Epithelial cell of proximal tubule (primary cell): ENCODE results near the gene C8A. TPM values are rescaled to one million over a fixed set of nuclear protein-coding genes. Genes with fewer than 3 reads are reported as not detected.

Experiments used
- DNase-seq: peaks from one replicate; pipeline ENCODE4 v3.0.0-alpha.2; 2011; ENCODE audit warnings: low read depth
- H3K4me3 ChIP-seq: 2 replicates; pipeline ENCODE4 v1.5.1; 2011; ENCODE audit warnings: low read depth, mild to moderate bottlenecking, low read length
- total RNA-seq: library from RNA; depleted of rRNA; stranded (reverse); fragments of >200 nt; gene quantifications from 2 replicates; pipeline ENCODE4 v1.2.3, GENCODE V29; 2015
- TF ChIP-seq, protein P1 (sequence below): conservative IDR thresholded peaks from 2 replicates; pipeline ENCODE4 v1.5.1; 2012; ENCODE audit warnings: low read depth, mild to moderate bottlenecking, low read length

Gene C8A
- total RNA-seq, 1 donor from 2014 or later, result not detected

DNA sequence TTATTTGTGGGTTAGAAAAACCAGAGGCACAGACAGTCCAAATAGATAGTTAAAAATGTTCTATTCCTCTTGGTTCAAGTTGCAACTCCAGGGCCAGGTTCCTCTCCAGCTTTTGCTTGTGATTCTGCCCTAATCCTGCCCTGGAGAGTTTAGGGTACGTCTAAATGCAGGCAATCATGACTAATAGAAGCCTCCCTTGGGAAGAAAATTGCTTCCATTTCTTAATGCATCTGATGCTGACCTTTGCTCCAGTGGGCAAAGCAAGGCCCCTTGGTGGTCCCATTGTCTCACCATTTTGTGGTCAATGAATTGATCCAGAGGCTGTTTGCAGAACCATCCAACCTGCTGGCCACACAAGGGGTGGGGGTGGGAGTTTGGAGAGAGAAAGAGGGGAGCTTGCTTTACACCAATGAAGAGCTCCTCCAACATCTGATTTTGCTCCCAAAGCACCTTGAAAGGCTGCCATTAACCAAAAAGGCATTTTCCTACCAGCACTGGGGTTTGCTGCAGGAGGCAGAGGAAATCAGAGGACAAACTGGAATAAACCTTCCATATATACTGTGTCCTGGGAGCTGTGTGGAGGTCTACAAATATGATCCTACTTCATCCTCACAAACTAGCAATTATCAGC lies 79.9 kb downstream of the C8A start:
- TF ChIP-seq, protein P1, sequence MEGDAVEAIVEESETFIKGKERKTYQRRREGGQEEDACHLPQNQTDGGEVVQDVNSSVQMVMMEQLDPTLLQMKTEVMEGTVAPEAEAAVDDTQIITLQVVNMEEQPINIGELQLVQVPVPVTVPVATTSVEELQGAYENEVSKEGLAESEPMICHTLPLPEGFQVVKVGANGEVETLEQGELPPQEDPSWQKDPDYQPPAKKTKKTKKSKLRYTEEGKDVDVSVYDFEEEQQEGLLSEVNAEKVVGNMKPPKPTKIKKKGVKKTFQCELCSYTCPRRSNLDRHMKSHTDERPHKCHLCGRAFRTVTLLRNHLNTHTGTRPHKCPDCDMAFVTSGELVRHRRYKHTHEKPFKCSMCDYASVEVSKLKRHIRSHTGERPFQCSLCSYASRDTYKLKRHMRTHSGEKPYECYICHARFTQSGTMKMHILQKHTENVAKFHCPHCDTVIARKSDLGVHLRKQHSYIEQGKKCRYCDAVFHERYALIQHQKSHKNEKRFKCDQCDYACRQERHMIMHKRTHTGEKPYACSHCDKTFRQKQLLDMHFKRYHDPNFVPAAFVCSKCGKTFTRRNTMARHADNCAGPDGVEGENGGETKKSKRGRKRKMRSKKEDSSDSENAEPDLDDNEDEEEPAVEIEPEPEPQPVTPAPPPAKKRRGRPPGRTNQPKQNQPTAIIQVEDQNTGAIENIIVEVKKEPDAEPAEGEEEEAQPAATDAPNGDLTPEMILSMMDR, result no peak
- DNase-seq, result no peak

DNA sequence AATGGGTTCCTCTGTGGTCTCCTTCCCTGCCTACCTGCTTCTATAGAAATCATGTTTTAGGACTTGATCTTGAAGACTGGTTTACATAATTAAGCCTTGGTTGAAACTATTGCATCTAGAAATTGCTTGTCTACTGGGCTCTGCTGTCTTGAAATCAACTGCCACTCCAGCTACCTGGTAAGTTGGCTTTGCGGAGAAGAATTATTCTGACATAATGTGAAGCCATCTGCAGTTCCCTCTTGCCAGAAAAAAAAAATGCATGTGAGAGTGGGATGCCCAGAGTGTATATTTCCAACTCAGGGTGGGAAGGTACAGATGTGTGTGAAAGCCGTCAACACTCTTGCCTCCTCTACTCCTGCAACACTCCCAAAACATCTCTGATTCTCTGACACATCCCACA lies 84.0 kb downstream of the C8A start:
- no peak overlapping the region for H3K4me3 ChIP-seq
- DNase-seq, result no peak
- TF ChIP-seq, protein P1, result no peak

More for the DNA sequence above, 79.9 kb downstream of the C8A start:
- H3K4me3 ChIP-seq, result no peak overlapping the region

DNA sequence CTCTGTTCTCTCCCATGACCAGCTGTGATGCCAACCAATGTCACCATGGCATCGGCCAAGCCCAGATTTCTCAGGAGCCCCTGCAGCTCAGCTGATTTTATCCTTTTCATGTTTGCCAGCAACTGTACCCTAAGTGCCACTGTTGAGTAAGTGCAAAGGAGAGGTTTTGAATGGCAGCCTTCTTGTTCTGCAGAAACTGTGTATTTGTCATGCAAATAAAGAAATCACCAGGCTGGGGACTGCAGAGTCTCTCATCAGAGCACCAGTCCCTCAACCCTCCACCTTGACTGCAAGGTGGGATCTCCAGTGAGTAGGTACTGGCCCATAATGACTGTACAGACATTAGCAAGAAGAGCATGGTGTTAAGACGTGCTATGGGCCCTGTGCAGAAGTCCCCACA lies 84.6 kb downstream of the C8A start:
- DNase-seq, result no peak
- no peak overlapping the region for H3K4me3 ChIP-seq
- TF ChIP-seq, protein P1, result no peak

DNA sequence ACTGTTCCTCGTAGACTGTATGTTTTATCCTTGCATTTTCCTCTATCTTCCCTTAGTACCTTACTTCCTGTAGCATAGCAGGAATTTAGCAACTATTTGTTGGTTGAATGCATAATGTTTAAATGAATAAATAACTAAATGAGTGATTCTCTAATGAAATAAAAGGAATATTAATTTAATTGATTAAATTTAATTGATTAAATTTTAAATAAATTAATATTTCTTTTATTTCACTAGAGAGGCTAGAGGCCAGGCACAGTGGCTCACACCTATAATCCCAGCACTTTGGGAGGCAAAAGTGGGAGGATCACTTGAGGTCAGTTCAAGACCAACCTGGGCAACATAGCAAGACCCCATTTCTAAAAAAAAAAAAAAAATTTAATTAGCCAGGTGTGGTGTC lies 85.4 kb downstream of the C8A start:
- TF ChIP-seq, protein P1, result no peak
- H3K4me3 ChIP-seq, result no peak overlapping the region
- DNase-seq, result no peak

DNA sequence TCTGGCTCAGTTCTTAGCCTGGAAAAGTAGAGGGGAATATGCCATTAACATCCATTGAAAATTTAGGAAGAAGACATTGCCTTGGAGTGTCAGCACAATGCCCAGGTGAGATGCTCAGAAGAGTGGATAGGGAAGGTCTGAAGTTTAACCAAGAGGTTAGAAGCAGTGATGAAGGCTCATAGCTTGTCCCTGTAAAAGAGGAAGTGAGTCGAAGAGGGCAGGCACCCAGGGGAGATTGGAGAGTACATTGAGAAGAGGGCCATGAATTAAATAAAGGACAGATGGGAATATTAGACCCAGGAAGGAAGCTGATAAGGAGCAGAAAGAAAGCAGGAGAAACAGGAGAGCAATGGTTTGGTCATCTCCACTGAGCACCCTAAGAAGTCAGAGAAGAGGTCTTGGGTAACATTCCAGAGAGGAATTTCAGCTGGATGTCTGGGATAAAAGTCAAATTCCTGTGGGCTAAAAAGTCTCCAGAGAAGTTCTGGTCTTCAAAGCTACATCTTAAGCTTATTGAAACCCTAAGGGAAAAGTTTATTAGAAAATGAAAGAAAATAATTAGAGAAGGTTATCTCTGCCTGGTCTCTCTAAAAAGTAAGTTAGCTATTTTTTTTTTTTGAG lies 93.9 kb downstream of the C8A start:
- H3K4me3 ChIP-seq, result no peak overlapping the region
- TF ChIP-seq, protein P1, result no peak
- no peak for DNase-seq

DNA sequence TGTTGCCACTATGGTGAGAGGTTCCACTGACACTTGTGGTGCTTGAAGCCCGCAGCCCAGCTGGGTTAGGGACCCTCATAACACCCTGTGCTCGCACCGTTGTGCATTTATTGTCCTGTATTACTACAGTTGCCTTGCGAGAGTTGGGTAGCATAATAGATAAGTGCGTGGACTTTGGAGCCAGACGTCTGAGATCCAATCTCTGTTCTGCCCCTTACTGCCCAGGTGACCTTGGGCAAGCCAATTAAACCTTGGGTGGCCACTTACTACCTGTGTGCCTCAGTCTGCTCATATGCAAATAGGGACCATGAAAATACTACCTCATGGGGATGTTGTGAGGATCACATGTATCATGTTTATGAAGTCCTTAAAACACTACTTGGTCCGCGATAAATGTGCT lies 97.9 kb downstream of the C8A start:
- DNase-seq, result no peak
- TF ChIP-seq, protein P1, result no peak
- no peak overlapping the region for H3K4me3 ChIP-seq

DNA sequence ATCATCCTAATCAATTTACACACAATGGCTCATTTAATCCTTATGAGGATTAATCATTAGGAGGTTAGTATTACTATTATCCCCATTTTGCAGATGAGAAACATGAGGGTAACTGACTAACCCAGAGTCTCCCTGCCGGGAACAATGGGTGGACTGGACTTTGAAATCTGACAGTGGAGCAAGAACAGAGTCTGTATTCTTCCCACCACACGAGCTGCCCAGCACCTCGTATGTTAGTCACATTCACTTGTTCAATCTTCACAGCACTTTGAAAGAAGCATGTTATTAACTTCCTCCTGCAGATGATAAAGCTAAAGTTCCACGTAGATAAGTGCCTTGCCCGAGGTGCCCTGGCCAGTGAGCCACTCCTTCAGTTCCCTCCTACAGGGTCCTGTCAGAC lies 98.8 kb downstream of the C8A start:
- no peak overlapping the region for H3K4me3 ChIP-seq
- TF ChIP-seq, protein P1, result no peak
- DNase-seq, result no peak
